HG03097 (cell line): ENCODE measurements around the gene ZNF470.

Experiments used
- ATAC-seq: cut with Tn5 transposase; IDR thresholded peaks from one replicate; pipeline ENCODE4 v1.9.1; 2021; ENCODE audit not compliant: unreplicated experiment, low FRiP score

The ZNF470 gene

GRCh38 chr19:56608274-56608964 lies 41.2 kb downstream of the ZNF470 start:
- ATAC-seq = no peak

GRCh38 chr19:56611288-56611687 lies 44.0 kb downstream of the ZNF470 start:
- ATAC-seq = no peak

DNA sequence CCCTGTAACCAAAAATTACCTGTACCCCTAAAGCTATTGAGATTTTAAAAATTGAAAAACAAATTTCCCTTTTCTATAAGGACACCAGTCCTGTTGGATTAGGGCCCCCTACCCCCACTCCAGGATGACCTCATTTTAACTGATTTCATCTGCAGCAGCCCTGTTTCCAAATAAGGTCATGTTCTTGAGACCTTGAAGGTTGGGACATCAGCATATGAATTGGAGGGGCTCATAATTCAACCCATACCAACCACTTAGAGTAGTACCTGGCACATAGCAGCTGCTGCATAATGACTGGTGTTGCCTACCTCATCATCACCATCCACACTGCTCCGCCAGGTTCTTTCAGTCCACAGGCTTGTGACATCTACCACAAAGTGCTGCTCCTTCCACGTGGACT lies 45.5 kb downstream of the ZNF470 start:
- ATAC-seq = no peak

DNA sequence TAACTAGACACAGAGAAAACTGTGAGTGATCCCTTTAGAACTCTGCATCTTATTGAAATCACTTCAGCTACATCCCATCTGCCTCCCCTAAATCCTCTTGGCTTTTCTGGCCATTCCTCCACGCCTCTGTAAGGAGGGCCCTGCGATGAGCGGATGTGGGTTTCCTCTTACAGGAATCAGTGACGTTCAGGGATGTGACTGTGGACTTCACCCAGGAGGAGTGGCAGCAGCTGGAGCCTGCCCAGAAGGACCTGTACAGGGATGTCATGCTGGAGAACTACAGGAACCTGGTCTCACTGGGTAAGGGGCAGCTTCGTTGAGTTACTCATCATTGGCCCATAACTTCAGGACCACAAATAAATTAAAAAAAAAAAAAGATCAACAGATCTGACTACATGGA lies 46.4 kb downstream of the ZNF470 start:
- ATAC-seq = no peak

DNA sequence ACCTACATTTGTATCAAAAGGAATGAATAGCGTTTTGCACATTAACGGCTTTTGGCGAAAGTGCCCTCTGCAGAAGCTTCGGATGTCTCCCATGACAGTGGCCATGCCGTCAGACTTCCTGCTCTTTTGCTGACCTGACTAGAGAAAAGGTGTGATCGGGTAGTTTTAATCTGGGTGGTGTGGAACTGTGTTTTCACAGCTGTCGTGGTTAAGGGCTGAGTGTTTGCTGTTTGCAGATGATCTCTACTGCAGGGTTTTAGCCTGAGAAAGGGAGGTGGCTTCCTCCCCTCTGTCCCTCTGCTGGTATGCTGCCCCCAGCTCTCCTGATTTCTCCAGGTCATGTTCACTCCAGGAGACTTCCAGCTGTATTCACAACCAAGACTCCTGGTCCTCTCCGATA lies 50.3 kb downstream of the ZNF470 start:
- no peak for ATAC-seq

DNA sequence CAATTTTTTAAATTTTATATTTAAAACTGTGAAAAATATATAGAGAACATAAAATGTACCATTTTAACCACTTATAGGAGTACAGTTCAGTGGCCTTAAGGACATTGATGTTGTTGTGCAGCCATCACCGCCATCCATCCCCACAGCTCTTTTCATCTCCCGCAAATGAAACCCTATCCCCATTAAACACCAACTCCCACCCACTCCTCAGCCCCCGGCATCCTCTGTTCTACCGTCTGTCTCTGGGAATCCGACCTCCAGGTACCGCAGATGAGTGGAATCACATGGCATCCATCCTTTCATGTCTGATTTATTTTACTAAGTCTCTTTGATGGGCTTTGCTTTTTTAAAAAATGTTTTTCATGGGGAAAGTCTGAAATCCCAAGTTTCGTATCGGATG lies 51.9 kb downstream of the ZNF470 start:
- ATAC-seq = no peak

- ATAC-seq = no peak
These were observed 55.1 kb downstream of the ZNF470 start for GRCh38 chr19:56622374-56622773.

DNA sequence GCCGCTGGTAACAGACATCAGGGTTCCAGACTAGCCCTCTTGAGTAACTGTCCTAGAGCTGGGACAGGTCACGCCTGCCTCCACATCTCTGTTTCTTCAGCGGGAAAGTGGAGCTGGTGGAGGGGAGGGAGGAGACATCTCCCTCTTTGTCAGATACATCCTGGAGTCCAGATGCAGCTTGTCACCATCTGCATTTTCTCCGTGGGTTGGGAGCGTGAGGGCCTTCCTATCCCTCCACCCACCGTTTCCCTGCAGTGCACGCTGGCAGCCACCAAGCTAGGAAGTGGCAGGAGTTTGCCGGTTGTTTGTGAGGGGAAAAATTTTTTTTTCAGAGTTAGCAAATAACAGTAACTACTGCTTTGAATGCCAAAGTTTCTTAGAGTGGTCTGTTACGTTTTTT lies 55.7 kb downstream of the ZNF470 start:
- no peak for ATAC-seq

DNA sequence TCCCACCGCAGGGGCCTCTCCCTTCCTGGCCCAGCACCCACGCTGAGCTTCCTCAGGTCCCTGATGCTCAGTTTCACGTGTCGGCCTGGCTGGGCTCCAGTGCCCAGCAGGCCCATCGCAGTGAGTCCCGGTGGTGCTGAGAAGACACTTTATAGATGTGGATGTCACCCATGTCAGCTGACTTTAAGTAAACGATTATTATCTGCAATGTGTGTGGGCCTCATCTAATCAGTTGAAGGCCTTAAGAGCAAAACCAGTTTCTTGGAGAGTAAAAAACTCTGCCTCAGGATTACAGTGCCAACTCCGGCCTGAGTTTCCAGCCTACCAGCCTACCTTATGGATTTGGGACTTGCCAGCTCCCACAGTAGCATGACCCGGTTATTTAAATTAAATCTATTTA lies 58.4 kb downstream of the ZNF470 start:
- no peak for ATAC-seq

DNA sequence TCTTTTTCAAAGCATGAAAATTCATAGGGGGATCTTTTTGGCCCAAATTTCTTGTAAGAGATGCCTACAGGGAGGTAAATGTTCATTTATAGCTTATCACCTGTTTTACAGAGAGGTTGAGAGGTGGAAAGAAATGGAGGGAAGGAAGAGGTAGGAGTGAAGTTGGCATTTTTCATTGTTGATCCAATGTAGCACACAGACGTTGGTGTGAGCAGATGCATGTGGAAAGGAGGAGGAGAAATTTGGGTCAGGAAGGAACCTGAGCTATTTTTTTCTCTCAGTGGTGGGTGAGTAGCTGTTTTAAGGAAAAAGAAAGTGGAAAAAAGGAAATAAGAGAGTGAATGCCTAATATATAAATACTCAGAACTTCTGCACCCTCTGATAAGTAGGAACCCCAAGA lies 65.8 kb downstream of the ZNF470 start:
- no peak for ATAC-seq

DNA sequence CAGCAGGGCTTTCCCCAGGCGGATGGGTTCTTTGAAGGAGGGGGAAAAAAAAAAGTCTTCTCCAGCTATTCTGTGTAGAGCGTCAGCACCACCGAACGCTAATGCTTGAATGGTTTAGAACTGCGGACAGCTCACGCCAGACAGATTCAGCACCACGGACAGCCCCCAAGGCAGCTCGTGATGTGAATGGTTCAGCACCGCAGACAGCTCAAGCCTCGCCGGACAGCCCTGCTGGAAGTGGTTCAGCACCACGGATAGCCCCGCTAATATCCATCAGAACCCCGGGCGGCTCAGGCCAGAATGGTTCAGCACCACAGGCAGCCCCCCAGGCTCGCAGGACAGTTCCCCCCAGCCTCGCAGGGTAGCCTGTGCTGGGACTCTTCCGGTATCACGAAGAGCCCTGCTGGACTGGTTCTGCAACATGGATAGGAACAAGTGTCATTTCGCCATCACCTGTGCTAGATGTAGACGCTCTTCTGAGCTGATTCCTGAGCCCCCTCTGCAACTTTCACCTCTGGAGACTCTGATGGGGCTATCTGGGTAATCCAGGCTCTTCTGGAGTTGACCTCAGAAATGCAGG lies 70.8 kb downstream of the ZNF470 start:
- no peak for ATAC-seq
